ENCODE results near the gene FNBP1. TPM values are rescaled to one million over a fixed set of nuclear protein-coding genes. Genes with fewer than 3 reads are reported as not detected.

FNBP1 gene
- total RNA-seq, 1 experiment from 2014 or later: 36.5 TPM

GRCh38 chr9:130030651-130031127 is 12.3 kb downstream of the FNBP1 start:
- no peaks in the 10 kb centered on the region for H3K9me3 Mint-ChIP-seq
- no peak for TF ChIP-seq CTCF (conservative IDR thresholded peaks at IDR 0.05)
- H3K18ac ChIP-seq (ENCODE audit: insufficient read length, low read depth, low read length): no peak overlapping the region
- H3K79me1 ChIP-seq (ENCODE audit: insufficient read depth, low read depth, low read length, poor library complexity, severe bottlenecking): no peaks in the 10 kb centered on the region
- no peak overlapping the region for H3K27ac ChIP-seq (ENCODE audit: insufficient read length, low read depth, low read length)
- no peaks in the 10 kb centered on the region for H4K20me1 ChIP-seq (ENCODE audit: control insufficient read depth, insufficient read depth, insufficient read length)
- H2AFZ ChIP-seq (ENCODE audit: low read length): no peak overlapping the region
- H3K56ac ChIP-seq (ENCODE audit: insufficient read length, low read depth, low read length): no peak overlapping the region
- no peak overlapping the region for H3K23ac ChIP-seq (ENCODE audit: insufficient read length, low read depth, low read length)
- H3K36me3 Mint-ChIP-seq (ENCODE audit: insufficient read depth in 1 of 3, low read depth in 3 of 3): no peaks in the 10 kb centered on the region; a peak in 1 of 7 replicates
- H3K4me3 Mint-ChIP-seq: no peak overlapping the region
- H3K14ac ChIP-seq (ENCODE audit: insufficient read depth, low read length): no peak overlapping the region
- no peaks in the 10 kb centered on the region for H3K27me3 Mint-ChIP-seq (ENCODE audit: low read depth)
- H3K79me2 ChIP-seq (ENCODE audit: insufficient read depth, low read length): no peaks in the 10 kb centered on the region; the same call in 1 of the 2 replicates
- no peaks in the 10 kb centered on the region for H3K9me3 ChIP-seq (ENCODE audit: control insufficient read depth, low read depth, low read length)
- H2BK5ac ChIP-seq (ENCODE audit: insufficient read length, low read length): no peak overlapping the region
- no peak overlapping the region for H3K9ac ChIP-seq (ENCODE audit: extremely low read depth, insufficient read length, low read length)
- H3K27ac Mint-ChIP-seq: no peak overlapping the region
- DNase-seq: no peak
- no peak overlapping the region for H4K8ac ChIP-seq (replicated peaks; ENCODE audit: insufficient read length, low read depth, low read length)
- WGBS (ENCODE audit: extremely low coverage, insufficient read length, low lambda C conversion rate): no CpG with 5 or more reads among the region's 3 CpGs
- no peak overlapping the region for H3T11ph ChIP-seq (ENCODE audit: low read length)
- no peak overlapping the region for H2AK5ac ChIP-seq (ENCODE audit: insufficient read length, low read length)
- no peak overlapping the region for H4K91ac ChIP-seq (ENCODE audit: insufficient read length, low read depth, low read length)
- no peak overlapping the region for H2BK120ac ChIP-seq (ENCODE audit: low read depth, low read length, poor library complexity, severe bottlenecking)
- no peak overlapping the region for H3K4ac ChIP-seq (ENCODE audit: low read depth, low read length)
- H2BK20ac ChIP-seq (ENCODE audit: low read depth, low read length, poor library complexity, severe bottlenecking): no peak overlapping the region
- H2BK12ac ChIP-seq (ENCODE audit: insufficient read length, low read depth, low read length): no peak overlapping the region
- no peak overlapping the region for H3K4me2 ChIP-seq (ENCODE audit: insufficient read depth, insufficient read length, low read length)
- no peak overlapping the region for H2BK15ac ChIP-seq (ENCODE audit: low read depth, low read length)
- H3K23me2 ChIP-seq (ENCODE audit: insufficient read length, low read depth, low read length, poor library complexity, severe bottlenecking): no peaks in the 10 kb centered on the region
- H3K4me1 ChIP-seq (ENCODE audit: insufficient read depth, low read length): no peaks in the 10 kb centered on the region
- H4K5ac ChIP-seq (ENCODE audit: insufficient read length, low read depth, low read length): no peak overlapping the region
- H3K27me3 ChIP-seq (ENCODE audit: insufficient read depth, low read length): no peaks in the 10 kb centered on the region
- peaks cover 6 to 7% of the 10 kb centered on the region in 2 experiments for H3K4me1 Mint-ChIP-seq
